HEK293 (cell line): ENCODE results near the gene ERMARD.

Source experiments
- CTCF ChIA-PET: fragments of 350-600 bp; formaldehyde crosslinking; extraction: SDS; loops from one replicate; lab custom pipeline; 2021; ENCODE audit warnings: antibody characterized with exemption; lab: Yijun Ruan, JAX
- POLR2A ChIA-PET: fragments of 300-600 bp; formaldehyde crosslinking; extraction: SDS; loops from one replicate; lab custom pipeline; 2020; ENCODE audit warnings: antibody characterized with exemption, inconsistent platforms; lab: Yijun Ruan, JAX
- H3K27ac ChIP-seq: fragments of 200-500 bp; sonication (Bioruptor generic); 2 replicates; pipeline ENCODE4 v1.5.1; 2014; ENCODE audit warnings: low read depth, low read length, control low read depth, inconsistent platforms; ENCODE audit errors: extremely low read depth
- H3K36me3 ChIP-seq, 2 experiments: fragments of 200-500 bp in 1 of 2; sonication (Bioruptor generic) in 1 of 2; 1 replicate in 1 of 2; 2 replicates in 1 of 2; pipeline ENCODE4 v1.5.1; 2014 to 2017; ENCODE audit warnings: inconsistent platforms in 2 of 2, low read length in 2 of 2; ENCODE audit not compliant: control insufficient read depth in 2 of 2, insufficient read depth in 1 of 2
- H3K4me1 ChIP-seq: fragments of 200-500 bp; sonication (Bioruptor generic); 2 replicates; pipeline ENCODE4 v1.5.1; 2014; ENCODE audit warnings: mild to moderate bottlenecking, low read length, inconsistent platforms; ENCODE audit not compliant: control insufficient read depth, insufficient read depth
- H3K4me3 ChIP-seq: 2 replicates; pipeline ENCODE4 v1.5.1; 2011; ENCODE audit warnings: low read depth, mild to moderate bottlenecking, control low read depth, low read length, moderate library complexity
- H3K9me3 ChIP-seq: fragments of 200-500 bp; sonication (Bioruptor generic); 2 replicates; pipeline ENCODE4 v1.5.1; 2014; ENCODE audit warnings: low read depth, low read length, inconsistent platforms; ENCODE audit not compliant: control insufficient read depth, insufficient read depth
- GLIS1 ChIP-seq: fragments of 450-650 bp; formaldehyde crosslinking; IDR thresholded peaks from 2 replicates; pipeline ENCODE4 v1.5.1; 2016; ENCODE audit warnings: missing biosample characterization, missing genetic modification characterization
- HIC1 ChIP-seq: fragments of 450-650 bp; formaldehyde crosslinking; IDR thresholded peaks from 2 replicates; pipeline ENCODE4 v1.5.1; 2016; ENCODE audit warnings: missing biosample characterization, missing genetic modification characterization
- HOXD13 ChIP-seq: sonication (generic); formaldehyde crosslinking; IDR thresholded peaks from 2 replicates; pipeline ENCODE4 v1.8.0; 2022; ENCODE audit warnings: missing genetic modification reagents, borderline replicate concordance
- WT1 ChIP-seq: fragments of 450-650 bp; formaldehyde crosslinking; IDR thresholded peaks from 2 replicates; pipeline ENCODE4 v1.5.1; 2016; ENCODE audit warnings: missing biosample characterization, missing genetic modification characterization
- ZNF10 ChIP-seq: fragments of 450-650 bp; formaldehyde crosslinking; IDR thresholded peaks from 2 replicates; pipeline ENCODE4 v1.5.1; 2017; ENCODE audit warnings: missing biosample characterization, missing genetic modification characterization
- ZNF114 ChIP-seq: fragments of 450-650 bp; formaldehyde crosslinking; IDR thresholded peaks from 2 replicates; pipeline ENCODE4 v1.5.0; 2017; ENCODE audit warnings: missing biosample characterization, missing genetic modification characterization
- ZNF138 ChIP-seq: fragments of 450-650 bp; formaldehyde crosslinking; IDR thresholded peaks from 2 replicates; pipeline ENCODE4 v1.5.1; 2016; ENCODE audit warnings: missing biosample characterization, missing genetic modification characterization, borderline replicate concordance
- ZNF2 ChIP-seq: fragments of 450-650 bp; formaldehyde crosslinking; IDR thresholded peaks from 2 replicates; pipeline ENCODE4 v1.5.1; 2016; ENCODE audit warnings: missing biosample characterization, missing genetic modification characterization
- ZNF202 ChIP-seq: fragments of 450-650 bp; formaldehyde crosslinking; IDR thresholded peaks from 2 replicates; pipeline ENCODE4 v1.5.1; 2016; ENCODE audit warnings: missing biosample characterization, missing genetic modification characterization, borderline replicate concordance
- ZNF221 ChIP-seq: fragments of 450-650 bp; formaldehyde crosslinking; IDR thresholded peaks from 2 replicates; pipeline ENCODE4 v1.5.1; 2017; ENCODE audit warnings: missing biosample characterization, missing genetic modification characterization, borderline replicate concordance
- ZNF23 ChIP-seq: fragments of 450-650 bp; formaldehyde crosslinking; IDR thresholded peaks from 2 replicates; pipeline ENCODE4 v1.5.1; 2016; ENCODE audit warnings: missing biosample characterization, missing genetic modification characterization, borderline replicate concordance
- ZNF266 ChIP-seq: fragments of 450-650 bp; formaldehyde crosslinking; IDR thresholded peaks from 2 replicates; pipeline ENCODE4 v1.5.1; 2016; ENCODE audit warnings: missing biosample characterization, missing genetic modification characterization, low read depth
- ZNF311 ChIP-seq: fragments of 450-650 bp; formaldehyde crosslinking; IDR thresholded peaks from 2 replicates; pipeline ENCODE4 v1.5.1; 2017; ENCODE audit warnings: missing biosample characterization, missing genetic modification characterization, borderline replicate concordance
- ZNF391 ChIP-seq: fragments of 450-650 bp; formaldehyde crosslinking; IDR thresholded peaks from 2 replicates; pipeline ENCODE4 v1.5.1; 2016; ENCODE audit warnings: low read depth, missing biosample characterization, missing genetic modification characterization, borderline replicate concordance
- ZNF529 ChIP-seq: fragments of 450-650 bp; formaldehyde crosslinking; IDR thresholded peaks from 2 replicates; pipeline ENCODE4 v1.5.1; 2017; ENCODE audit warnings: missing genetic modification characterization, missing biosample characterization; ENCODE audit not compliant: insufficient replicate concordance
- ZNF548 ChIP-seq: fragments of 450-650 bp; formaldehyde crosslinking; IDR thresholded peaks from 2 replicates; pipeline ENCODE4 v1.5.1; 2016; ENCODE audit warnings: missing biosample characterization, missing genetic modification characterization
- ZNF560 ChIP-seq: fragments of 450-650 bp; formaldehyde crosslinking; IDR thresholded peaks from 2 replicates; pipeline ENCODE4 v1.5.1; 2017; ENCODE audit warnings: missing biosample characterization, missing genetic modification characterization, borderline replicate concordance
- ZNF654 ChIP-seq: fragments of 450-650 bp; formaldehyde crosslinking; IDR thresholded peaks from 2 replicates; pipeline ENCODE4 v1.5.1; 2016; ENCODE audit warnings: low read depth, missing biosample characterization, missing genetic modification characterization
- ZNF692 ChIP-seq: fragments of 450-650 bp; formaldehyde crosslinking; IDR thresholded peaks from 2 replicates; pipeline ENCODE4 v1.5.1; 2016; ENCODE audit warnings: missing biosample characterization, missing genetic modification characterization
- ZNF76 ChIP-seq: fragments of 450-650 bp; formaldehyde crosslinking; IDR thresholded peaks from 2 replicates; pipeline ENCODE4; 2016; ENCODE audit warnings: low read depth, missing biosample characterization, missing genetic modification characterization, borderline replicate concordance
- ZNF792 ChIP-seq: fragments of 450-650 bp; formaldehyde crosslinking; IDR thresholded peaks from 2 replicates; pipeline ENCODE4 v1.5.1; 2016; ENCODE audit warnings: missing biosample characterization, missing genetic modification characterization
- ZNF837 ChIP-seq: fragments of 450-650 bp; formaldehyde crosslinking; IDR thresholded peaks from 2 replicates; pipeline ENCODE4 v1.5.1; 2016; ENCODE audit warnings: missing biosample characterization, missing genetic modification characterization

ERMARD gene

GRCh38 chr6:169811521-169812256 lies 60.3 kb downstream of the ERMARD start:
- Histone ChIP-seq H3K27ac (no peak overlapping the region), H3K9me3 (no peaks in the 10 kb centered on the region), H3K4me3 (no peak overlapping the region), H3K36me3 (no peaks in the 10 kb centered on the region), H3K4me1 (no peaks in the 10 kb centered on the region)
- TF ChIP-seq HIC1 (no peak), ZNF692 (tag by site-specific recombination) (no peak), ZNF311 (tag by site-specific recombination) (no peak), ZNF23 (tag by site-specific recombination) (no peak), ZNF221 (tag by site-specific recombination) (no peak), ZNF391 (tag by site-specific recombination) (no peak), HOXD13 (CRISPR knock-in tag) (no peak), GLIS1 (tag by site-specific recombination) (no peak), ZNF792 (no peak), ZNF202 (tag by site-specific recombination) (no peak), ZNF138 (tag by site-specific recombination) (no peak), ZNF529 (tag by site-specific recombination) (no peak), ZNF266 (tag by site-specific recombination) (no peak)
- ChIA-PET POLR2A (no interaction called here), CTCF (interaction anchor here (0.6 to 2.9 kb wide), 2 partner anchors 20 to 295 kb away, joined by 4 to 11 read pairs; no protein-coding TSS in a partner anchor)

GRCh38 chr6:169812257-169812644 lies 60.8 kb downstream of the ERMARD start:
- Histone ChIP-seq H3K27ac (no peak overlapping the region), H3K9me3 (no peaks in the 10 kb centered on the region), H3K36me3 (no peaks in the 10 kb centered on the region), H3K4me1 (no peaks in the 10 kb centered on the region), H3K4me3 (no peak overlapping the region)
- CTCF ChIA-PET = interaction anchor here (0.6 to 2.9 kb wide), 2 partner anchors 19 to 294 kb away, joined by 4 to 11 read pairs; no protein-coding TSS in a partner anchor
- POLR2A ChIA-PET = no interaction called here
- no peak for TF ChIP-seq WT1 (tag by site-specific recombination)
- no peak for TF ChIP-seq ZNF654 (tag by site-specific recombination)
- no peak for TF ChIP-seq ZNF837 (tag by site-specific recombination)
- no peak for TF ChIP-seq ZNF2 (tag by site-specific recombination)
- TF ChIP-seq ZNF76 = no peak
- TF ChIP-seq ZNF560 (tag by site-specific recombination) = no peak
- TF ChIP-seq ZNF548 (tag by site-specific recombination) = no peak
- no peak for TF ChIP-seq ZNF10
- no peak for TF ChIP-seq ZNF266 (tag by site-specific recombination)
- TF ChIP-seq ZNF114 (tag by site-specific recombination) = no peak
